Measurements from ENCODE around the gene FOXO6.

The FOXO6 gene

GRCh38 chr1:41424581-41425118, 63.4 kb downstream of the FOXO6 start:
- H3K27me3 ChIP-seq (ENCODE audit: low read depth, low read length), result no peaks in the 10 kb centered on the region
- TF ChIP-seq EZH2phosphoT487 (IDR thresholded peaks at IDR 0.05; ENCODE audit: low read depth), result no peak
- TF ChIP-seq, protein P1, sequence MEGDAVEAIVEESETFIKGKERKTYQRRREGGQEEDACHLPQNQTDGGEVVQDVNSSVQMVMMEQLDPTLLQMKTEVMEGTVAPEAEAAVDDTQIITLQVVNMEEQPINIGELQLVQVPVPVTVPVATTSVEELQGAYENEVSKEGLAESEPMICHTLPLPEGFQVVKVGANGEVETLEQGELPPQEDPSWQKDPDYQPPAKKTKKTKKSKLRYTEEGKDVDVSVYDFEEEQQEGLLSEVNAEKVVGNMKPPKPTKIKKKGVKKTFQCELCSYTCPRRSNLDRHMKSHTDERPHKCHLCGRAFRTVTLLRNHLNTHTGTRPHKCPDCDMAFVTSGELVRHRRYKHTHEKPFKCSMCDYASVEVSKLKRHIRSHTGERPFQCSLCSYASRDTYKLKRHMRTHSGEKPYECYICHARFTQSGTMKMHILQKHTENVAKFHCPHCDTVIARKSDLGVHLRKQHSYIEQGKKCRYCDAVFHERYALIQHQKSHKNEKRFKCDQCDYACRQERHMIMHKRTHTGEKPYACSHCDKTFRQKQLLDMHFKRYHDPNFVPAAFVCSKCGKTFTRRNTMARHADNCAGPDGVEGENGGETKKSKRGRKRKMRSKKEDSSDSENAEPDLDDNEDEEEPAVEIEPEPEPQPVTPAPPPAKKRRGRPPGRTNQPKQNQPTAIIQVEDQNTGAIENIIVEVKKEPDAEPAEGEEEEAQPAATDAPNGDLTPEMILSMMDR (IDR thresholded peaks at IDR 0.05; ENCODE audit: low read depth, low read length), result no peak
- no peak overlapping the region for H3K9ac ChIP-seq (ENCODE audit: low read length)
- H3K4me3 ChIP-seq (ENCODE audit: low read length), result no peak overlapping the region
- no peak overlapping the region for H2AFZ ChIP-seq (ENCODE audit: low read depth, low read length)
- no peaks in the 10 kb centered on the region for H3K36me3 ChIP-seq (replicated peaks; ENCODE audit: low read depth, low read length)
- no peak overlapping the region for H3K4me2 ChIP-seq (ENCODE audit: low read length)
- no peaks in the 10 kb centered on the region for H3K9me3 ChIP-seq (ENCODE audit: insufficient read depth, low read length)
- H3K79me2 ChIP-seq (ENCODE audit: low read length), result no peaks in the 10 kb centered on the region
- H3K4me1 ChIP-seq (ENCODE audit: low read length), result no peaks in the 10 kb centered on the region
- no peaks in the 10 kb centered on the region for H4K20me1 ChIP-seq (ENCODE audit: insufficient read depth, low read length)
- H3K27ac ChIP-seq (ENCODE audit: low read length), result no peak overlapping the region

- Histone ChIP-seq H3K36me3 (replicated peaks; ENCODE audit: low read depth, low read length) (no peaks in the 10 kb centered on the region), H2AFZ (ENCODE audit: low read depth, low read length) (no peak overlapping the region), H4K20me1 (ENCODE audit: insufficient read depth, low read length) (no peaks in the 10 kb centered on the region), H3K9ac (ENCODE audit: low read length) (no peak overlapping the region), H3K4me1 (ENCODE audit: low read length) (no peaks in the 10 kb centered on the region), H3K27ac (ENCODE audit: low read length) (no peak overlapping the region), H3K4me2 (ENCODE audit: low read length) (no peak overlapping the region), H3K79me2 (ENCODE audit: low read length) (no peaks in the 10 kb centered on the region), H3K27me3 (ENCODE audit: low read depth, low read length) (no peaks in the 10 kb centered on the region), H3K9me3 (ENCODE audit: insufficient read depth, low read length) (no peaks in the 10 kb centered on the region), H3K4me3 (ENCODE audit: low read length) (no peak overlapping the region)
- TF ChIP-seq EZH2phosphoT487 (IDR thresholded peaks at IDR 0.05; ENCODE audit: low read depth), result no peak
- TF ChIP-seq, protein P1 (IDR thresholded peaks at IDR 0.05; ENCODE audit: low read depth, low read length), result no peak
These were observed 64.1 kb downstream of the FOXO6 start for GRCh38 chr1:41425369-41425768.

- no peaks in the 10 kb centered on the region for H3K36me3 ChIP-seq (replicated peaks; ENCODE audit: low read depth, low read length)
- no peaks in the 10 kb centered on the region for H4K20me1 ChIP-seq (ENCODE audit: insufficient read depth, low read length)
- H3K9me3 ChIP-seq (ENCODE audit: insufficient read depth, low read length), result no peaks in the 10 kb centered on the region
- H3K79me2 ChIP-seq (ENCODE audit: low read length), result no peaks in the 10 kb centered on the region
- no peaks in the 10 kb centered on the region for H3K27me3 ChIP-seq (ENCODE audit: low read depth, low read length)
- H3K4me3 ChIP-seq (ENCODE audit: low read length), result no peak overlapping the region
- no peaks in the 10 kb centered on the region for H3K4me1 ChIP-seq (ENCODE audit: low read length)
- no peak overlapping the region for H3K4me2 ChIP-seq (ENCODE audit: low read length)
- H3K9ac ChIP-seq (ENCODE audit: low read length), result no peak overlapping the region
- no peak for TF ChIP-seq EZH2phosphoT487 (IDR thresholded peaks at IDR 0.05; ENCODE audit: low read depth)
- TF ChIP-seq, protein P1 (IDR thresholded peaks at IDR 0.05; ENCODE audit: low read depth, low read length), result no peak
- no peak overlapping the region for H2AFZ ChIP-seq (ENCODE audit: low read depth, low read length)
- H3K27ac ChIP-seq (ENCODE audit: low read length), result no peak overlapping the region
These were observed 65.1 kb downstream of the FOXO6 start for GRCh38 chr1:41426201-41426890.

DNA sequence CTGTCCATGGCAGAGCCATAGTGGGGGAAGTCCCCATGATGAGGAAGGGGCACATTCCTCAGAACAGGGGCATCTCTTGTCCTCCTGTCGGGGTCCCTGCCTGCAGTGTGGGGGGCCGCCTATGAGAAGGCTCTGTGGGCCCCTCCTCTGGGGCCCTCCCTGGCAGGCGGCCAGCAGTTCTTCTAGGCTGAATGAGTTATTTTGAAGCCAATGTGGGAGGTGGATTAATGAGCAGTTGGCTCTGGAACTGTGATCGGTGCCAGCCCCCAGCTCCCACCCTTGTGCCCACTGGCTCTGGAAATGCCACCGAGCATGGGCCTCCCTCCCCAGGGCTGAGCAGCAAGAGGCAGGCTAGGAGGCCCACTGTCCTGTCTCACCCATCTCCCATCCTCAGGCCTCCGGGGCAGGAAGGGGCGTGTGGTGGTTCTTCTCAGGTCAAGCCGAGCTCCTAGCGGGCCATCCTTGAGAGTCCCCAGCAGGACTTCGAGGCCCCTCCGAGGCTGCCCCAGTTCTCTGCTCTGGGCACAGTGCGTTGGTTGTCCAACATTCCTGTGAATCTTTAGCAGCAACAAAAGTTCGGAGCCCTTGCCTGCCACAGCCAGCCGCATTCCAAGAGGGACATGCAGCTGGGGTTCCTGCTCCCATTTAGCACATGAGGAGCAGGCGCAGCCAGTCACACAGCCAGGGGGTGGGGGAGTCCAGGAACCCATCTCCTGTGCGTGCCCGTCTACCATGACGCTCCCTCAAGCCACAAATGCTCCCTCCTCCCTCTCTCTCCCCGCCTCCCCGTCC, 66.1 kb downstream of the FOXO6 start:
- Histone ChIP-seq H2AFZ (ENCODE audit: low read depth, low read length) (no peak overlapping the region), H4K20me1 (ENCODE audit: insufficient read depth, low read length) (no peaks in the 10 kb centered on the region), H3K27me3 (ENCODE audit: low read depth, low read length) (no peaks in the 10 kb centered on the region), H3K36me3 (replicated peaks; ENCODE audit: low read depth, low read length) (no peaks in the 10 kb centered on the region), H3K4me1 (ENCODE audit: low read length) (no peaks in the 10 kb centered on the region), H3K4me2 (ENCODE audit: low read length) (no peak overlapping the region), H3K4me3 (ENCODE audit: low read length) (no peak overlapping the region), H3K9me3 (ENCODE audit: insufficient read depth, low read length) (no peaks in the 10 kb centered on the region), H3K27ac (ENCODE audit: low read length) (no peak overlapping the region), H3K79me2 (ENCODE audit: low read length) (no peaks in the 10 kb centered on the region), H3K9ac (ENCODE audit: low read length) (no peak overlapping the region)
- no peak for TF ChIP-seq EZH2phosphoT487 (IDR thresholded peaks at IDR 0.05; ENCODE audit: low read depth)
- TF ChIP-seq, protein P1 (IDR thresholded peaks at IDR 0.05; ENCODE audit: low read depth, low read length), result no peak
